ENCODE measurements around the gene GPA33. TPM values are rescaled to one million over a fixed set of nuclear protein-coding genes. Genes with fewer than 3 reads are reported as not detected.

GPA33 gene
- total and polyA plus RNA-seq, 9 of the 15 experiments (the other 6 are each of a cell fraction or from before 2014, with no cell fraction given): 0.13 TPM; not detected in 8

GRCh38 chr1:167043752-167044488, 46.3 kb downstream of the GPA33 start (continued):
- no peak for TF ChIP-seq CREB5 (CRISPR knock-in tag; IDR thresholded peaks at IDR 0.05)
- no peak for TF ChIP-seq KLF13 (tag; IDR thresholded peaks at IDR 0.05; ENCODE audit: borderline replicate concordance, low read depth)
- TF ChIP-seq JUNB (CRISPR knock-in tag; conservative IDR thresholded peaks at IDR 0.05): 0 out of 2 replicates have a peak, but pooled peaks have one; percentile 16
- 0 out of 2 replicates have a peak, but pooled peaks have one; percentile 13 for TF ChIP-seq ZEB2 (IDR thresholded peaks at IDR 0.05)

- Histone ChIP-seq H4K20me1 (replicated peaks; ENCODE audit: control insufficient read depth, insufficient read depth, low read length) (no peaks in the 10 kb centered on the region), H3K36me3 (ENCODE audit: control insufficient read depth, insufficient read depth, low read length) (no peaks in the 10 kb centered on the region), H3K79me2 (ENCODE audit: control insufficient read depth, insufficient read depth, low read length) (no peaks in the 10 kb centered on the region), H3K4me1 (replicated peaks in 1 of 2; ENCODE audit: control insufficient read depth in 2 of 2, insufficient read depth in 2 of 2, low read length in 2 of 2) (peaks cover 0 to 3% of the 10 kb centered on the region in 2 experiments; a peak in 1 of 5 replicates), H3K9me3 (replicated peaks; ENCODE audit: control insufficient read depth, insufficient read depth, low read depth, low read length) (no peaks in the 10 kb centered on the region), H3K27ac (ENCODE audit: extremely low read depth, low read depth, low read length) (no peak overlapping the region), H2AFZ (ENCODE audit: low read depth, low read length) (no peak overlapping the region), H3K27me3 (ENCODE audit: control insufficient read depth in 2 of 2, insufficient read depth in 2 of 2, low read length in 2 of 2) (peaks cover 3 to 4% of the 10 kb centered on the region in 2 experiments; a peak in 4 of 5 replicates), H3K9ac (ENCODE audit: insufficient read depth in 1 of 2, low read depth in 2 of 2, low read length in 2 of 2) (no peak overlapping the region), H3K4me2 (ENCODE audit: insufficient read depth, low read length) (no peak overlapping the region), H3K4me3 (no peak overlapping the region), H3K9me1 (ENCODE audit: control insufficient read depth, insufficient read depth, low read length) (no peaks in the 10 kb centered on the region)
- in situ Hi-C loops (cut with MboI) (no loop called here), intact Hi-C loops (cut with micrococcal nuclease) (no loop called here)
- ChIA-PET CTCF (ENCODE audit: low intra/inter-chr PET ratio) (no interaction called here), POLR2A (interaction anchor here (0.7 to 1.5 kb wide), 3 partner anchors 10 to 20 kb away, joined by 3 to 6 read pairs (median 4); no protein-coding TSS in a partner anchor)
- BruUV-seq (replicated peaks): no TSS peak
- FAIRE-seq (no peak), DNase-seq (ENCODE audit: extremely low read depth in 1 of 4, low spot score in 3 of 4) (no peak), ATAC-seq (no peak)
- 0% methylated on average over 2 of the region's 2 CpGs for WGBS (ENCODE audit: insufficient coverage, low coverage, missing lambda C conversion rate)
- TF ChIP-seq ZNF512 (tag; IDR thresholded peaks at IDR 0.05) (no peak), ARHGAP35 (IDR thresholded peaks at IDR 0.05; ENCODE audit: partially characterized antibody) (no peak), DACH1 (IDR thresholded peaks at IDR 0.05; ENCODE audit: partially characterized antibody) (no peak), THRAP3 (IDR thresholded peaks at IDR 0.05; ENCODE audit: borderline replicate concordance) (no peak), THAP7 (CRISPR knock-in tag; IDR thresholded peaks at IDR 0.05) (no peak), NBN (IDR thresholded peaks at IDR 0.05; ENCODE audit: low read depth) (no peak), YY1 (IDR thresholded peaks at IDR 0.05; ENCODE audit: borderline replicate concordance in 1 of 3, control insufficient read depth in 1 of 3, extremely low read depth in 1 of 3, insufficient read depth in 3 of 3, insufficient read length in 1 of 3, insufficient replicate concordance in 2 of 3, low read depth in 1 of 3, low read length in 2 of 3) (no peak), ZNF23 (CRISPR knock-in tag; IDR thresholded peaks at IDR 0.05) (no peak), EWSR1 (IDR thresholded peaks at IDR 0.05; ENCODE audit: borderline replicate concordance, low read depth, partially characterized antibody) (no peak), ARID3B (CRISPR knock-in tag; IDR thresholded peaks at IDR 0.05; ENCODE audit: borderline replicate concordance) (no peak), SREBF1 (IDR thresholded peaks at IDR 0.05; ENCODE audit: borderline replicate concordance, low read depth, low read length) (no peak)
Measured at GRCh38 chr1:167033646-167034045, 56.5 kb downstream of the GPA33 start.
